GM12878 (cell line): ENCODE results near the gene AXIN1. TPM values are rescaled to one million over a fixed set of nuclear protein-coding genes. Genes with fewer than 3 reads are reported as not detected.

Experiments used
- ATAC-seq: fragments of 200-7000 bp; cut with Tn5 transposase; 3 replicates; pipeline ENCODE4 v1.9.1; 2020; ENCODE audit warnings: mild to moderate bottlenecking, moderate library complexity
- BruUV-seq: library from RNA; stranded (reverse); fragments of 400-500 nt; replicated peaks from 2 replicates; lab custom pipeline; 2021; lab: Mats Ljungman, UMichigan
- CTCF ChIA-PET: fragments of 300-600 bp; sonication (Branson Sonifier 250); formaldehyde crosslinking; extraction: SDS; loops from one replicate; lab custom pipeline; 2021; ENCODE audit warnings: inconsistent platforms; lab: Yijun Ruan, JAX
- POLR2A ChIA-PET: fragments of 350-600 bp; formaldehyde crosslinking; extraction: SDS; loops from one replicate; lab custom pipeline; 2021; ENCODE audit warnings: inconsistent platforms; lab: Charles Lee
- RAD21 ChIA-PET: fragments of 300-600 bp; sonication (Branson Sonifier 250); formaldehyde crosslinking; loops from one replicate; lab custom pipeline; 2023; ENCODE audit warnings: antibody characterized with exemption; ENCODE audit not compliant: unreplicated experiment; lab: Charles Lee
- SMC1A ChIA-PET: fragments of 300-600 bp; sonication (Branson Sonifier 250); formaldehyde crosslinking; loops from one replicate; lab custom pipeline; 2023; ENCODE audit not compliant: unreplicated experiment, uncharacterized antibody; lab: Charles Lee
- DNase-seq: peaks from one replicate; pipeline ENCODE4 v3.0.0-alpha.2; 2011; ENCODE audit warnings: low read depth, low spot score
- FAIRE-seq: peaks from 3 replicates; lab custom pipeline; 2011; peaks lifted over from hg19 to GRCh38; lab: Jason Lieb, UNC
- H2AFZ ChIP-seq: 2 replicates; pipeline ENCODE4 v1.6.0; 2011; ENCODE audit warnings: low read depth, low read length, control low read depth; ENCODE audit not compliant: control insufficient read depth
- H3K27ac ChIP-seq: 2 replicates; pipeline ENCODE4 v1.5.1; 2011; ENCODE audit warnings: control low read depth; ENCODE audit not compliant: control insufficient read depth, insufficient read depth
- H3K27me3 ChIP-seq, 2 experiments: replicated peaks in 1 of 2; 2 replicates each; pipeline versions ENCODE4 v1.6.0 to v1.6.1; 2011; ENCODE audit warnings: low read length in 1 of 2; ENCODE audit not compliant: control insufficient read depth in 2 of 2, insufficient read depth in 2 of 2
- H3K36me3 ChIP-seq, 2 experiments: 2 replicates each; pipeline ENCODE4 v1.5.1; 2011; ENCODE audit warnings: low read length in 1 of 2; ENCODE audit not compliant: control insufficient read depth in 2 of 2, insufficient read depth in 2 of 2
- H3K4me1 ChIP-seq: 2 replicates; pipeline ENCODE4 v1.6.1; 2011; ENCODE audit warnings: mild to moderate bottlenecking, low read length, moderate library complexity, mixed read lengths; ENCODE audit not compliant: control insufficient read depth, insufficient read depth
- H3K4me2 ChIP-seq: 2 replicates; pipeline ENCODE4 v1.6.0; 2011; ENCODE audit warnings: control low read depth; ENCODE audit not compliant: control insufficient read depth, insufficient read depth
- H3K4me3 ChIP-seq: fragments of 200-600 bp; sonication (generic); 2 replicates; pipeline ENCODE4 v1.5.1; 2016
- H3K79me2 ChIP-seq: 2 replicates; pipeline ENCODE4 v1.6.0; 2011; ENCODE audit warnings: low read length; ENCODE audit not compliant: control insufficient read depth, insufficient read depth
- H3K9ac ChIP-seq: 2 replicates; pipeline ENCODE4 v1.8.0; 2011; ENCODE audit warnings: low read length, control low read depth, mixed read lengths; ENCODE audit not compliant: control insufficient read depth, insufficient read depth
- H3K9me3 ChIP-seq: replicated peaks from 3 replicates; pipeline ENCODE4 v1.5.1; 2011; ENCODE audit warnings: mild to moderate bottlenecking, low read length; ENCODE audit not compliant: control insufficient read depth, insufficient read depth
- H4K20me1 ChIP-seq: 2 replicates; pipeline ENCODE4 v1.6.0; 2011; ENCODE audit not compliant: control insufficient read depth, insufficient read depth
- BHLHE40 ChIP-seq, 2 experiments: fragments of 450-650 bp in 1 of 2; IDR thresholded peaks; 2 replicates each; pipeline ENCODE4 v1.6.1; 2011 to 2017; ENCODE audit warnings: low read depth in 2 of 2, borderline replicate concordance in 1 of 2, improper control_type of control experiment in 1 of 2, low read length in 1 of 2, mild to moderate bottlenecking in 1 of 2
- BRCA1 ChIP-seq: IDR thresholded peaks from 2 replicates; pipeline ENCODE4 v1.6.1; 2011; ENCODE audit warnings: low read depth, low read length, improper control_type of control experiment
- DPF2 ChIP-seq: fragments of 450-650 bp; IDR thresholded peaks from 2 replicates; pipeline ENCODE4 v1.6.1; 2017; ENCODE audit warnings: mild to moderate bottlenecking
- ELK1 ChIP-seq: IDR thresholded peaks from 2 replicates; pipeline ENCODE4 v1.6.1; 2012; ENCODE audit warnings: low read depth, low read length, improper control_type of control experiment
- KDM1A ChIP-seq: fragments of 200-600 bp; sonication (generic); IDR thresholded peaks from 2 replicates; pipeline ENCODE4 v1.6.1; 2016; ENCODE audit warnings: borderline replicate concordance
- NFYB ChIP-seq: IDR thresholded peaks from 2 replicates; pipeline ENCODE4 v1.6.1; 2011; ENCODE audit warnings: low read depth, mild to moderate bottlenecking, low read length, improper control_type of control experiment, moderate library complexity; ENCODE audit not compliant: insufficient read depth
- PAX5 ChIP-seq: IDR thresholded peaks from 2 replicates; pipeline ENCODE4 v1.6.1; 2011; ENCODE audit warnings: low read depth, low read length, borderline replicate concordance
- PAX8 ChIP-seq: fragments of 450-650 bp; IDR thresholded peaks from 2 replicates; pipeline ENCODE4 v1.6.1; 2017; ENCODE audit warnings: mild to moderate bottlenecking, moderate library complexity
- RCOR1 ChIP-seq: conservative IDR thresholded peaks from 2 replicates; pipeline ENCODE4 v1.6.1; 2012; ENCODE audit warnings: low read depth, low read length, improper control_type of control experiment
- SPI1 ChIP-seq: IDR thresholded peaks from 2 replicates; pipeline ENCODE4 v1.6.1; 2011; ENCODE audit warnings: low read depth, mild to moderate bottlenecking, low read length, moderate library complexity, borderline replicate concordance; ENCODE audit not compliant: insufficient read depth
- USF1 ChIP-seq: IDR thresholded peaks from 2 replicates; pipeline ENCODE4 v1.6.1; 2011; ENCODE audit warnings: borderline replicate concordance, low read depth, mild to moderate bottlenecking, moderate library complexity, mixed read lengths, low read length; ENCODE audit not compliant: insufficient read depth; ENCODE audit errors: extremely low read length
- ZNF207 ChIP-seq: fragments of 450-650 bp; IDR thresholded peaks from 2 replicates; pipeline ENCODE4 v1.6.1; 2014; ENCODE audit warnings: antibody characterized with exemption, mild to moderate bottlenecking, borderline replicate concordance
- ZNF274 ChIP-seq: IDR thresholded peaks from one replicate; pipeline ENCODE4 v1.8.0; 2011; ENCODE audit not compliant: insufficient read length, insufficient read depth
- ZNF622 ChIP-seq: fragments of 450-650 bp; IDR thresholded peaks from 2 replicates; pipeline ENCODE4 v1.6.1; 2017; ENCODE audit warnings: mild to moderate bottlenecking, inconsistent platforms
- ZZZ3 ChIP-seq: IDR thresholded peaks from 2 replicates; pipeline ENCODE4 v1.6.1; 2011; ENCODE audit warnings: low read depth; ENCODE audit not compliant: control insufficient read depth, insufficient read length
- WGBS: methylation state at CpG from one replicate; pipeline ENCODE4 v1.1.6; 2016; ENCODE audit warnings: low lambda C conversion rate; ENCODE audit not compliant: insufficient replicate concordance, insufficient coverage; ENCODE audit errors: missing lambda C conversion rate; 5-methylcytosine and 5-hydroxymethylcytosine counted together
- in situ Hi-C: fragments of 300-500 bp; cut with MboI; formaldehyde crosslinking; loops from 9 replicates; pipeline ENCODE4 v1.14.3; 2018; ENCODE audit warnings: mixed read lengths
- intact Hi-C: fragments of 100-400 bp; cut with micrococcal nuclease; formaldehyde crosslinking; loops from one replicate; pipeline ENCODE4 v1.14.2; 2022; ENCODE audit not compliant: unreplicated experiment
- polyA plus RNA-seq, 11 experiments: library from polyadenylated mRNA; depleted of rRNA in 4 of 11; unstranded in 6 of 11; stranded (reverse) in 5 of 11; fragments of >200 nt; fragmentation: Nextera tagmentation in 4 of 11; fragmentation: Illumina TruSeq in 1 of 11; extraction: Ambion mirVana in 4 of 11; extraction: Trizol in 1 of 11; gene quantifications; 1 replicate in 1 of 11; 2 replicates in 10 of 11; pipeline versions ENCODE4 v1.2.1 to v1.2.3, GENCODE V29; 2011 to 2016; ENCODE audit warnings: inconsistent platforms in 2 of 11, missing spikeins in 2 of 11, low read depth in 1 of 11
- total RNA-seq, 4 experiments: library from RNA; depleted of rRNA in 3 of 4; stranded (reverse); fragments of >200 nt in 3 of 4; fragmentation: Illumina TruSeq in 1 of 4; extraction: Trizol in 1 of 4; gene quantifications; 2 replicates each; pipeline versions ENCODE4 v1.2.1 to v1.2.3, GENCODE V29; 2013 to 2021

The AXIN1 gene
- total and polyA plus RNA-seq, 10 of the 15 experiments (the other 5 are each of a cell fraction or from before 2014, with no cell fraction given), result 0.26 to 27.1 (median 7.7) TPM

- no peak overlapping the region for H2AFZ ChIP-seq
- in situ Hi-C loops, result loop anchor here (5.0 kb wide), 1 partner anchor 113 kb away; the partner anchor contains the start of gene FAM234A
- no peak for ATAC-seq
- BruUV-seq, result no TSS peak
- no peak overlapping the region for H3K27ac ChIP-seq
- peaks cover 21% of the 10 kb centered on the region for H3K4me1 ChIP-seq
- H3K36me3 ChIP-seq, result peaks cover 0 to 6% of the 10 kb centered on the region in 2 experiments; a peak in 2 of 4 replicates
- CTCF ChIA-PET, result no interaction called here
- SMC1A ChIA-PET, result no interaction called here
- DNase-seq, result no peak
- no peaks in the 10 kb centered on the region; the same call in 2 of the 3 replicates for H3K9me3 ChIP-seq
- intact Hi-C loops, result no loop called here
- no peak overlapping the region for H3K9ac ChIP-seq
- 0 out of 2 replicates have a peak, but pooled peaks cover 3% of the 10 kb centered on the region for H4K20me1 ChIP-seq
- H3K4me2 ChIP-seq, result no peak overlapping the region
- RAD21 ChIA-PET, result no interaction called here
- no peak overlapping the region for H3K4me3 ChIP-seq
- no peak for FAIRE-seq
- TF ChIP-seq KDM1A (no peak), RCOR1 (no peak), ZZZ3 (no peak), PAX5 (no peak), DPF2 (no peak), SPI1 (no peak)
- H3K79me2 ChIP-seq, result peaks cover 31% of the 10 kb centered on the region
- POLR2A ChIA-PET, result interaction anchor here (0.6 to 1.5 kb wide), 5 partner anchors 9 to 215 kb away, joined by 3 to 6 read pairs (median 4); no protein-coding TSS in a partner anchor
- WGBS, result 46% methylated on average over 11 of the region's 11 CpGs
- H3K27me3 ChIP-seq, result no peaks in the 10 kb centered on the region
Measured at GRCh38 chr16:345772-346171, 6.8 kb downstream of the AXIN1 start.

GRCh38 chr16:342455-343213, 9.9 kb downstream of the AXIN1 start:
- no peak for FAIRE-seq
- no peak for ATAC-seq
- ChIA-PET RAD21 (no interaction called here), POLR2A (no interaction called here), CTCF (interaction anchor here (1.5 kb wide), 1 partner anchor 20 kb away, joined by 3 read pairs; no protein-coding TSS in a partner anchor), SMC1A (no interaction called here)
- peaks cover 0 to 6% of the 10 kb centered on the region in 2 experiments; a peak in 2 of 4 replicates for H3K36me3 ChIP-seq
- no peaks in the 10 kb centered on the region for H3K4me1 ChIP-seq
- H3K27ac ChIP-seq, result no peak overlapping the region
- H4K20me1 ChIP-seq, result 0 out of 2 replicates have a peak, but pooled peaks cover 3% of the 10 kb centered on the region
- no peak overlapping the region for H3K4me3 ChIP-seq
- no peak overlapping the region for H3K4me2 ChIP-seq
- no peaks in the 10 kb centered on the region; the same call in 2 of the 3 replicates for H3K9me3 ChIP-seq
- H2AFZ ChIP-seq, result no peak overlapping the region
- WGBS, result 90% methylated on average over 18 of the region's 18 CpGs
- no TSS peak for BruUV-seq
- no peaks in the 10 kb centered on the region for H3K27me3 ChIP-seq
- H3K9ac ChIP-seq, result no peak overlapping the region
- no peak for DNase-seq
- in situ Hi-C loops (no loop called here), intact Hi-C loops (no loop called here)
- H3K79me2 ChIP-seq, result peaks cover 15% of the 10 kb centered on the region
- TF ChIP-seq PAX8, result no peak
- TF ChIP-seq ZNF622, result no peak
- TF ChIP-seq ZNF207, result no peak
- TF ChIP-seq ZZZ3, result no peak
- no peak for TF ChIP-seq BRCA1
- TF ChIP-seq ZNF274, result no peak
- TF ChIP-seq BHLHE40 (IDR thresholded peaks at IDR 0.05; ENCODE audit: borderline replicate concordance in 1 of 2, low read depth in 2 of 2, low read length in 1 of 2), result no peak
- TF ChIP-seq NFYB, result no peak
- TF ChIP-seq ELK1, result no peak
- TF ChIP-seq USF1, result no peak
